ENCODE measurements around the gene NXPH4.

Gene NXPH4

DNA sequence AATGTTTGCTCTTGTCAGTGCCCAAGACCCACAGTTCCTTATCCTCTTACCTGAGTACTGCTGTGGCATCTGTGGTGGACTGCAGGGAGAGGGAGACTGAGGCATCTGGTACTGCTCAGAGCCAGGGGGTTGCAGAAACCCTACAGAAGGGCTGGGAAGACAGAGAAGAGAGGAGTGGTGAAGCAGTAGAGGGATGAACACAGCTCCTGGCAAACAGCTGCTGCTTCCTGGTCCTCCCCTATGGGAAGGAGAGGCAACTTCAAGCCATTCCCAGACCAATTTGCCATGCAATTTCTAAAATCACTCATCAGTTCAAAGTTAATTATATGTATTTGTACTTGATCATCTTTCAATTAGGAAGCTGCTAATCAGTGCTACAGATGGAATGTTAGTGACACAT, 50.1 kb downstream of the NXPH4 start:
- DNase-seq (ENCODE audit: insufficient read length, low spot score), result no peak
- no peak for FAIRE-seq

DNA sequence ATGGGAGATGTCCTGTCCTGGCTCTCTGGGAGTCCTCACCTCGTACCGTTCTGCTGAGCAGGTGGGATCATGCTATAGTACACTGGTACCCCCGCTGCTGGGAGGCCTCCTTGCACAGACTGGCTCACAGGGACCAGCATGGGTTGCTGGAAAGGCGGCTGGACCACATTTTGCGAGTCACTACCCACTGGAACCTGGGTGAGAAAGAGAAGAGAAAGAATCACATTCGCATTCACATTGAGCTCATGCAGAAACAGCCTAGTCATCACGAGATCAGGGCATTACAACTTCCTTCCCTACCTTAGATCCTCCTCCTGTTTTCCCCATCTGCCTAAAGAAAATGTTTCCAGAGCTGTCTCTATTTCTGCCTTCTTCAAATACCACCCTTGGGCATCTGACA, 51.7 kb downstream of the NXPH4 start:
- DNase-seq (ENCODE audit: insufficient read length, low spot score) (no peak), FAIRE-seq (no peak)

DNA sequence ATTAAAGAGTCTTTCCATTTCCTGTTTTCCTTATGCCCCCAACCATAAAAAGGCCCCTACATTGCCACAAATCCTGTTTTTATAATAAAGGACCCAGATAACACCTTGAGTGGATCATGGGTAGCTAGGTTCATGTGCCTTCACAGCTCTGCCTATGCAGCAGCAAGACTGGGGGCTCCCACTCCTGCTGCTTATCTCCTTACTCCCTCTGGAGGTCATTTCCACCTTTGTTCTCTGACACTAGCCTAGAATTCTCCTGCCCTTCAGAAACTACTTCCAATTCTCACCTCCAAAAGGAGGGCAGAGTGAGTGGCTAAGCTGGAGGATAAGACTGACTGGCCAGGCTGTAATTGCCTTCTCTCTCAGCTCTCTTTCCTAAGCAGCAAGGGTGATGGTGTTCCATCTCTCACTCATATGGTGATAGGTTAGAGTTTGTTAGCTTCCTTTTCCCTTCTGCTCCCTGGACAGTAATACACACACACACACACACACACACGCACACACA, 54.4 kb downstream of the NXPH4 start:
- no peak for DNase-seq (ENCODE audit: insufficient read length, low spot score)
- no peak for FAIRE-seq

DNA sequence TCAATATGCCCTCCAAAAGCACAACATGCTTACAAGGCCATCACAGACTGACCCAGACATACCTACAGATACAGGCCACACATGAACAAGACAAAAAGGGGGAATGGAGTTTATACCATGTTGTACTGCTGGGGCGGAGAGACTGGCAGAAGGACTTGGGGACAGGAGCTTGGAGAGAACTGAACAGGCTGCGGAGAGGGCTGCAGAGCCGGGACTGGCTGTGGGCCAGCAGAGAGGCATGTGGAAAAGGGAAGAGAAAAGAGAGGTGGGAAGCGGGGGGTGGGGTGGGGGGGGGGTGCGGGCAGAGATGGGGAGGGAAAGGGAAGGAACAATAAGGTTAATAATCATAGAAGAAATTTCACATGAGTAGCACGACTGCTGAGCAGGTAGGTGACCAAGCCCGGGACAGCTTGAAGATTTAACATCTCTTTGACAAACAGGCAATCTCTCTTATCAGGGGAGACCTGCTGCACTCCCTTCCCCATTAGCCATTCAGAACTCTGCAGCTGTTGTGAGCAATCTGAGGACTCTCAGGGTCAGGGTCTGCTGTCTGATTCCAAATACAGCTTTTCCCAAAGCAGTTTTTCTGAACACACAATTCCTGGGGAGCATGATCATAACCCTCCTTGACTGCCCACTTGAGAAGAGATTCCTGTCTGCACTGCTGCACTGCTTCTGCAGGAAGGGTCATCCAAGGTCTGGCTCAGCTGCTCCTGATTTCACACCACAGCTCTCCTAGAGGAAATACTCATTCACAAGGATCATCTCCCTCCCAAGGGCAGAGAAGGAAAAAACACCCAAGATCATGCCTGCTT, 56.0 kb downstream of the NXPH4 start:
- no peak for FAIRE-seq
- DNase-seq (ENCODE audit: insufficient read length, low spot score), result no peak

DNA sequence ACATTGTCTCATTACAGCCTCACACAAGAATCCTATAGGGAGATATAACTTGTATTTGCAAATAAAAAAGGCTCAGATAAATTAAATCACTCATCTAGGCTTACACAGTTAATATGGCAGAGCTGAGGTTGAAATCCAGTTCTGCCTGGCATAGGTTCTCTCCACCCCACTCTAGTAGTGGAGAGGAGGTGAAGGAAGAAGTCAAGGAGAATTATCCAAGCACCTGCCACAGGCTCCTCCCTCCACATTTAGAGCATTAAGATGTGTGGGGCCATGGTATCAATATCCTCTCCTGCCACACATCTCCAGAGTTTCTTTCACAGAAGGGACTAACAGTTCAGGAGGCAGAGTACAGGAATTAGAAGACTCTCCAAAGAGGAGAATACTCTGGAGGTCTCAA, 56.9 kb downstream of the NXPH4 start:
- FAIRE-seq, result no peak

More for the DNA sequence above, 56.9 kb downstream of the NXPH4 start:
- DNase-seq (ENCODE audit: insufficient read length, low spot score), result no peak

Data from GM19239 (cell line).